Fibroblast of skin of right biceps (primary cell): ENCODE data around the gene SYCE1.
A peak's percentile ranks its signal among the peaks of the same experiment; 100 is the strongest.
"Not testable (repeated sequence)": the region's sequence is repeated elsewhere in the genome, so short reads cannot be mapped to it uniquely, and the experiment has no call there.

ENCODE experiments used
- DNase-seq: peaks from one replicate; pipeline ENCODE4 v3.0.0-alpha.2; 2013

Gene SYCE1

DNA sequence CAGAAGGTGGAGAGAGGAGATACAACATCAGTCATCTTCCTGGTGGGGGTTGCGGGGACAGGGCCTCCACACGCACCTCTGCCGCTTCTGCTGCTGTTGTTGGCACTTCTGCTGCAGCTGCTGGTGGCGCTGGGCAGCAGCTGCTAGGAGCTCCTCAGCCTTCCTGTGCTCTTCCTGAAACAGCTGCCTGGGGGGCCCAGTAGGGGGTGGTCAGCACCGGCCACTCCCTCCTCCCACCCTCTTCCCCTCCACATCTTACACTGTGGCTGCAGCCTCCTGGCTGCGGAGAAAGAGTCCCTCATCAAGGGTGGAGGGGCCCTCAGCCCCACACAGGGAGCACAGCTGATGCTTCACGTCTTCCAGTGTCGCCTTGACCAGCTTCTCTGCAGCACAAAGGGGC, 9.9 kb downstream of the SYCE1 start:
- no peak for DNase-seq

DNA sequence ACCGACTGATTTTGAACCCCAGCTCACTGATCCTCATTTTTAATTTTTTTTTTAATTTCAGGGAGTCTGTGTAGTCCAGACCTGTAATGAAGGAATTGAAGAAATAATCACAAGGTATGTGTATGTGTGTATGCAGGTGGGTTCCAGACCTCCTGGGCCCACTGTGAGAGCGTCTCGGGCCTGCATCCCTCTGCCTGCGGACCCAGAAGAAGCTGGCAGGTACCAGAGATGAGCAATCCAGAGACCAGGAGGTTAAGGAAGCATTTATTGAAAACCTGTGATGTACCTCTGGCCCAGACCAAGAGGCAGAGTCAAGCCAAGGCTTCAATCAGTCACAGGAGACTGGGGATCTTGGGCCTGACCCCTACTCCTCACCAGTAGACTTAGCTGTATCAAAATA, 10.8 kb downstream of the SYCE1 start:
- no peak for DNase-seq

- no peak for DNase-seq
Measured at GRCh38 chr10:133544506-133544905, 20.9 kb downstream of the SYCE1 start.

- DNase-seq: not testable (repeated sequence)
Measured at GRCh38 chr10:133541441-133541975, 23.9 kb downstream of the SYCE1 start.

DNA sequence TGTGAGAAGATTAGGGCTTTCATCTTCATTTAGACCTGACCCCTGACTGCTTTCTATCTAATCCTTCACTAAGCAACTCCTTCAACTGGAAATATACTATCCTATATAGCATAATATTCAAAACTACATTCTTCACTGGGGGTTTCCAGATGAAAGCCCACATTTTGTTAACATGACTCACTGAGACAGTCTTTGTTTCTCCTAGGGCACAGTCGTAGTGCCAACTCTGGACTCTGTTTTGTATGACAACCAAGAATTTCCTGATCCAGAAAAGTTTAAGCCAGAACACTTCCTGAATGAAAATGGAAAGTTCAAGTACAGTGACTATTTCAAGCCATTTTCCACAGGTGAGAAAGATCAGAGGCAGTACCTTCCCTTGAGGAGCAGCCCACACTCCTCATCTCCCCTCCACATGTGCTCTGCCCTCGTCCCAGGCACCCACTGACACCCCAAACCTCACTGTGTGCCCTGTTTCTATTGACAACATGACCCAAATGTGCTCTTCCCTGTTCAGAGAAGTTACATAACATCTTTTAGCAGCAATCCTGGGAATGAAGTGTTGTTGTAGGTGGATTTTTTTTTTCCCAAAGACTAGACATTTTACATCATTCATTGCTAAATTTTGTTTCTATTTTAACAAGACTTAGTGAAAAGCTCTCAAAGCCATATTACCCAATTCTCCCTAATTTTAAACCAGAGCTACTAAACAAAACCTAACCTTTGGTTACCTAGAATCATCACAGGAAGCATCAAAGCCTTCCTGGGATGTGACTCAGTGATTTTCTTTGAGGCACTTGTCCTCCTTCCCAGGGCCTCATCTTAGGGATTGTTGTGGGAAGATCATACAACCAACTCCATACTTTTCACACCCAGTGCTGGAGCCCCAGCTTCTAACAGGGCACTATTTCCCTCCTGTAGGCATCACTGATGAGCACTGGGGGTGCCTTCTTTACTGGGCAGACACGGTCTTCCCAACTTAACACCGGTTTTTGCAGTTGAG, 27.5 kb downstream of the SYCE1 start:
- DNase-seq: no peak

DNA sequence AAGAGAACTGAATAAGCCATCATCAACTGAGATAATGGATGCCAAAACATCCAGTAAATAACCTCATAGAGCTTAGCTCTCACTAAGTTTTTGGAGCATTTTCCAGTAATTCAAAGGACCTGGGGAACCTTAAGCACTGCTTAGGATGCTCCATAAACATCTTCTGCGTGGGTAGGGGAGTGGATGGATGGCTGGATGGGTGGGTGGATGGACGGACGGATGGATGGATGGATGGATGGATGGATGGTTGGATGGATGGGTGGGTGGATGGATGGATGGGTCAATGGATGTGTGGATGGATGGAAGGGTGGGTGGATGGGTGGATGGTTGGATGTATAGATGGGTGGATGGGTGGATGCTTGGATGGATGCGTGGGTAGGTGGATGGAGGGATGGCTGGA, 29.2 kb downstream of the SYCE1 start:
- DNase-seq: no peak

GRCh38 chr10:133534417-133534816, 31.0 kb downstream of the SYCE1 start:
- no peak for DNase-seq

DNA sequence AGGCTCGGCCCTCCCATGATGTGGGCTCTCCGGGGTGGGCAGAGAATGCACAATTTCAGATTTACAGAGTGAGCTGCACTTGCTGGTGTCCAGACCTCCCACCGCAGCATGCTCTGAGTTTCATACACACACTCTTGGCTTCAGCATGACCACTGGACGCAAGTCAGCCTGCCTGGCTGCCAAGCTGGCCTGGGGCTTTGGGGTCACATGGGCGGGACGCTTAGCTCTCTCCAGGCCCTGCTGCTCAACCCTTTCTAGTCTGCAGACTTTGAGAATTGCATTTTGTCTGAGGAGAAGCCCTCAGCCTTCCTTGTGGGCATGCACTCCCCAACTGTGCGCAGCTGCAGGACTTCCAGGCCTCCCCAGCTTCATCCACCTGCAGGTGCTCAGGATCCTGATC, 32.5 kb downstream of the SYCE1 start:
- DNase-seq: no peak

DNA sequence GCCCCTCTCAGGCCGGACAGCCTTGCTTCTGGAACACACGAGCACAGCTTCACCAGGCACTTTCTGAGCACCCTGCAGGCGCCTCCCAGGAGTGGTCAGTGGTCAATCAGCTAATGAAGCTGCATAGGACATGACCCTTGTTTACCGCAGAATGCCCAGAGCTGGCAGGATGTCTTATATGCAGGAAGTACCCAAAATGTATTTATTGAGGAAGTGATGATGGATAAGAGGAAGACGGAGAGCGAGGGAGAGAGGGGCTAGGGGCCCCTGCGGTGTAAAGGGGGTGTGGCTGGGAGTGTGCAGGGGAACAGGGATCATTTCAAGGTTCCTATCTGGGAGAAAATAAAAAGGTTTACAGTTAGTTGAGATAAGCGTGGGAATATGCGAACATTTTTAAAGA, 34.9 kb downstream of the SYCE1 start:
- no peak for DNase-seq

DNA sequence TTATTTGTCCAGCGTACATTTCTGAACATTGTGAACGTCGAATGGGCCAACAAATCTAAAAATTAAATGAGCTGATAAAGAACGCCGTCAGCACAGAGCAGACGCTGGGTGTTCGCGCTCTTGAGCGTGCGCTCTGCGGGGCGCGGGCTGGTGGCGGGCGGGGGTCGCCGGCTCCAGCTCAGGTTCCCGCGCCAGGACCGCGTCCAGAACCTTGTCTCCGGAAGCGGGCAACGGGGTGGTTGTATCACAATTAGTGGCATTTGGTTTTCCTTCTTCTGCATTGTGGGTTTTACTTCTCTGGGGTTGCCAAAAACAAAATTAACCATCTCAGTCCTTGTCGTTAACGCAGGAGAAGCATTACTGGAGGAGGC, 35.8 kb downstream of the SYCE1 start:
- DNase-seq: no peak

GRCh38 chr10:133528845-133529575, 36.4 kb downstream of the SYCE1 start:
- peak; percentile 4 for DNase-seq

- DNase-seq: no peak
Measured at GRCh38 chr10:133528296-133528844, 37.0 kb downstream of the SYCE1 start.

DNA sequence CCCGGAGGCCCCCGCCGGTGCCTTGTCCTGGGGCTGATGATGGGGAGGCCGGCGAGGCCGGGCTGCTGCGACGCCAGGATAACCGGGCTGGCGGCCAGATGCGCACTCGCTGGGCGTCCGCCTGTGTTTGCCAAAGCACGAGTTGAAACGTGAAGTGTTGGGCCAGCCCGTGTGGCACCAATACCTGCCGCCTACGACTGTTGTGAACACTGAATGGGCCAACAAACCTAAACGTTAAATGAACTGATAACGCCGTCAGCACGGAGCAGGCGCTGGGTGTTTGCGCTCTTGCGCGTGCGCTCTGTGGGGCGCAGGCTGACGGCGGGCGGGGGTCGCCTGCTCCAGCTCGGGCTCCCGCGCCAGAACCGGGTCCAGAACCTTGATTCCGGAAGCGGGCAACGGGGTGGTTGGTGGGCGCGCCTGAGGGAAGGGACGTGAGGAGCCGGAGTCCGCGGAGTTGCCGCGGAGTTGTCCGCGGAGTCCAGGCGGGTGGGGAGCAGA, 37.6 kb downstream of the SYCE1 start:
- no peak for DNase-seq

DNA sequence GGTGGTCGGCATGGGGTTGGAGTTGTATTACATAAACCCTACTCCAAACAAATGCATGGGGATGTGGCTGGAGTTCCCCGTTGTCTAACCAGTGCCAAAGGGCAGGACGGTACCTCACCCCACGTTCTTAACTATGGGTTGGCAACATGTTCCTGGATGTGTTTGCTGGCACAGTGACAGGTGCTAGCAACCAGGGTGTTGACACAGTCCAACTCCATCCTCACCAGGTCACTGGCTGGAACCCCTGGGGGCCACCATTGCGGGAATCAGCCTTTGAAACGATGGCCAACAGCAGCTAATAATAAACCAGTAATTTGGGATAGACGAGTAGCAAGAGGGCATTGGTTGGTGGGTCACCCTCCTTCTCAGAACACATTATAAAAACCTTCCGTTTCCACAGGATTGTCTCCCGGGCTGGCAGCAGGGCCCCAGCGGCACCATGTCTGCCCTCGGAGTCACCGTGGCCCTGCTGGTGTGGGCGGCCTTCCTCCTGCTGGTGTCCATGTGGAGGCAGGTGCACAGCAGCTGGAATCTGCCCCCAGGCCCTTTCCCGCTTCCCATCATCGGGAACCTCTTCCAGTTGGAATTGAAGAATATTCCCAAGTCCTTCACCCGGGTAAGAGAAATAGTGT, 38.3 kb downstream of the SYCE1 start, which contains the start of gene CYP2E1:
CYP2E1 (plus strand) TSS at position 407 of the 632 bp plus-strand sequence; CDS start at position 440, 33 bp downstream.
- DNase-seq: no peak

GRCh38 chr10:133525444-133525843, 39.9 kb downstream of the SYCE1 start:
- DNase-seq: no peak

DNA sequence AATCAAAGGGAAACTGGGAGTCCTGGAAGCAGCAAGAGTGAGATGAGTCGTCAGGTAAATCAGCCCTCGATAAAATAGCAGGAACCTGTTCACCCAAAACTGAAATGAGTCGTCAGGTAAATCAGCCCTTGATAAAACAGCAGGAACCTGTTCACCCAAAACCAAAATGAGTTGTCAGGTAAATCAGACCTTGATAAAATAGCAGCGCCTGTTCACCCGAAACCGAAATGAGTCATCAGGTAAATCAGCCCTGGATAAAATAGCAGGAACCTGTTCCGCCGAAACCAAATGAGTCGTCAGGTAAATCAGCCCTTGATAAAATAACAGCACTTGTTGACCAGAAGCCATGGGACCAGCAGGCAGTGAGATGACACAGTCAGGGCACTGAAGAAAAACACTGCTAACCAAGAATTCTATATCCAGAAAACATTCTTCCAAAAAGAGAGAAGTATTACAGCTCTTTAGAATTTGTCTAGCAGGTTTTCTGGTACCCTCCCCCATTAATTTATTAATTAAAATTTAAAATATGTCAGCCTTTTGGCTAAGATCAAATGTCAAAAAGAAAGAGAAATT, 41.7 kb downstream of the SYCE1 start:
- DNase-seq: no peak

DNA sequence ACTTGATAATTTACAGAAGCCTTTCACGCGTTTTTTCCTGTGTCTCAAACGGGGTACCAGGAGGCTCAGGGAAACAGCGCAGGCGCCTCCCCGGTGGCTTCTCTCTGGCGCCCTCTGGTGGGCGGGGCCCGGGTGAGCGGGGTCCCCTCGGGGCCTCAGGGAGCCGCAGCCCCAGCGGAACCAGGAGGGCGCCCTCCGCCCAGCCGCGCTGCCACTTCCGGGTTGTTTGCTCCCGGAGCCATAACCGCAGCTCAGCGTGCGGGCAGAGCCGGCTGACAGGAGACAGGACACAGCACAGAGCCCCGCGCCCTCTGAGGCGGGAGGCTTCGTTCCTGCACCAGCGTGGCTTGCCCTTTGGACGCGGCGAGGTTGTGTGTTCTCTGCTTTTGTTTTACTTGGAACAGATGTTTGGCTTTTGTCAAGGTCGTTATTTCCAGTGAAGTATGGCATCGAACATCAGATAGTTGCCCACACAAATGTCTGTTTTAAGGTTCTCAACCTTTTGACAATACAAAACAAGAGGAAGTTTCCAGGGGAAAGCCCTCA, 45.1 kb downstream of the SYCE1 start:
- peak; percentile 64 for DNase-seq

DNA sequence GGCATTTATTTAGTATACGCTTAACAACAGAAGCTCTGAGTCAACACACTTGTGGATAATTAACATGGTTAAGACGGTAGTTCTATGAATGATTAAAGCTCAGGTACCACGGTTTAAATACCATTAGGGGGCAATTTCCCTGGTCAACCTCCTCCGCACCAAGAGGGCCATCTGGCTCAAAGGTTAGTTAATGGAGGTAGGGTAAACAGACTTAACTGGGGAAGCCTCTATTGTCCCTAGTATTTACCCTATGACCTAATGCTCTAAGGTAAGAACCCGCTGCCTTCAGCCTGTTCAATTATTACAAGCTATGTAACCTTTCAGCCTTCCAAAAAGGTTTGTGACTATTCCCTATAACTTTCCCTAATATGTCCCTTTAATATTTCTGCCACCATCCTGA, 46.9 kb downstream of the SYCE1 start:
- DNase-seq: not testable (repeated sequence)

DNA sequence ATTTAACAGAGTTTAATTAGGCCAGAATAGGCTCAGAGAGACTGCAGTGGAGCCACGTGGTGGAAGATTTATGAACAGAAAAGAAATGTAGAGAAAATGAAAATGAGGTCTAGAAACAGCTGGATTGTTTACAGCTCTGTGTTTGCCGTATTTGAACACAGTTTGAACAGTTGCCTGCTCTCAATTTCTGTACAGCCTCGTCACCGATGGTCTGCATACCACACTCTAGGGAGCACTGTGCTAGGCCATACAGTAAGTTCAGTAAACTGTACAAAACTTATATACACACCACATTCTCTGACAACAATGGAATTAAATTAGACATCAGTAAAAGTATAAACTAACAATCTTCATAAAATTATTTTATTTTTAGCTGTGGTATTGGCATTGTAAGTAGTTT, 49.3 kb downstream of the SYCE1 start:
- no peak for DNase-seq

DNA sequence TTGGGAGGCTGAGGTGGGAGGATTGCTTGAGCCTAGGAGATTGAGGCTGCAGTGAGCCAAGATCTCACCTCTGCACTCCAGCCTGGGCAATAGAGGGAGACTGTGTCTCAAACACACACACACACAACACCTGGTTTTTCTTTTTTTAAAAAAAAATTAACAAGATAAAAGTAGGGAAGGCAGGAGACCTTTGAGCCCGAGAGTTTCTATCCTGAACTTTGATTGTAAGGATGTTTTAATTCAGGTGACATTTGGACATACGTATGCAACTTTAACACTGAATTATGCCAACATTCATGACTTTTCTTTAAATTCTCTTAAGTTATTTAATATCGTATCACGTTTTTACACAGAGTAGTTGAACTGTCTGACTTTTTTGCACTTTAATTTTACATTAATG, 49.9 kb downstream of the SYCE1 start:
- no peak for DNase-seq

GRCh38 chr10:133511907-133512528, 53.4 kb downstream of the SYCE1 start:
- DNase-seq: no peak
